HG03060 (cell line): Measurements from ENCODE around the gene ADGRE2.
"Not testable (repeated sequence)": the region's sequence is repeated elsewhere in the genome, so short reads cannot be mapped to it uniquely, and the experiment has no call there.

Source experiments
- ATAC-seq: cut with Tn5 transposase; IDR thresholded peaks from one replicate; pipeline ENCODE4 v1.9.1; 2021; ENCODE audit warnings: low read depth, moderate number of reproducible peaks; ENCODE audit not compliant: unreplicated experiment

Gene ADGRE2

GRCh38 chr19:14778110-14778845 is at the start of gene ADGRE2:
ADGRE2 (minus strand) TSS chr19:14778560; CDS start chr19:14776756, 1,804 bp downstream.
- not testable (repeated sequence) for ATAC-seq

- ATAC-seq = no peak
Measured at GRCh38 chr19:14826006-14826405, 47.6 kb upstream of the ADGRE2 start.

- no peak for ATAC-seq
Measured at GRCh38 chr19:14821937-14822336, 43.6 kb upstream of the ADGRE2 start.

- no peak for ATAC-seq
Measured at GRCh38 chr19:14818588-14818987, 40.2 kb upstream of the ADGRE2 start.

GRCh38 chr19:14817052-14817451 is 38.7 kb upstream of the ADGRE2 start:
- no peak for ATAC-seq

GRCh38 chr19:14814982-14815652 is 36.8 kb upstream of the ADGRE2 start:
- no peak for ATAC-seq

GRCh38 chr19:14809272-14810057 is 31.1 kb upstream of the ADGRE2 start:
- ATAC-seq = no peak

GRCh38 chr19:14804765-14805164 is 26.4 kb upstream of the ADGRE2 start:
- ATAC-seq = no peak

- no peak for ATAC-seq
Measured at GRCh38 chr19:14798760-14799159, 20.4 kb upstream of the ADGRE2 start.

GRCh38 chr19:14796021-14796420 is 17.7 kb upstream of the ADGRE2 start:
- ATAC-seq = no peak

GRCh38 chr19:14795078-14795721 is 16.8 kb upstream of the ADGRE2 start:
- ATAC-seq = no peak

GRCh38 chr19:14792250-14792649 is 13.9 kb upstream of the ADGRE2 start:
- ATAC-seq = not testable (repeated sequence)

GRCh38 chr19:14786421-14786851 is 8.1 kb upstream of the ADGRE2 start:
- no peak for ATAC-seq

- ATAC-seq = not testable (repeated sequence)
Measured at GRCh38 chr19:14785102-14785793, 6.9 kb upstream of the ADGRE2 start.

- not testable (repeated sequence) for ATAC-seq
Measured at GRCh38 chr19:14784730-14785101, 6.4 kb upstream of the ADGRE2 start.

- ATAC-seq = not testable (repeated sequence)
Measured at GRCh38 chr19:14783410-14783998, 5.1 kb upstream of the ADGRE2 start.

GRCh38 chr19:14782626-14783409 is 4.5 kb upstream of the ADGRE2 start:
- ATAC-seq = no peak

- not testable (repeated sequence) for ATAC-seq
Measured at GRCh38 chr19:14781713-14782536, 3.6 kb upstream of the ADGRE2 start.
